Vagina (tissue), 2 donors: ENCODE data around the gene PCDHGA3.

Experiments
- POLR2AphosphoS5 ChIP-seq, 2 donors: sonication (generic); formaldehyde crosslinking; IDR thresholded peaks; one replicate each; pipeline ENCODE4 v1.9.0; 2017; ENCODE audit warnings: antibody characterized with exemption in 2 of 2, mild to moderate bottlenecking in 2 of 2, low read depth in 1 of 2; ENCODE audit not compliant: insufficient read depth in 1 of 2
- TF ChIP-seq, protein P1 (sequence below), 3 experiments: fragments of 450-650 bp in 2 of 3; fragments of 200-600 bp in 1 of 3; sonication (generic) in 1 of 3; IDR thresholded peaks; one replicate each; pipeline ENCODE4 v1.5.1; 2017 to 2019; ENCODE audit warnings: antibody characterized with exemption in 3 of 3, mild to moderate bottlenecking in 2 of 3, moderate library complexity in 2 of 3

GRCh38 chr5:141356133-141356532, 12.5 kb downstream of the PCDHGA3 start:
- TF ChIP-seq, protein P1, sequence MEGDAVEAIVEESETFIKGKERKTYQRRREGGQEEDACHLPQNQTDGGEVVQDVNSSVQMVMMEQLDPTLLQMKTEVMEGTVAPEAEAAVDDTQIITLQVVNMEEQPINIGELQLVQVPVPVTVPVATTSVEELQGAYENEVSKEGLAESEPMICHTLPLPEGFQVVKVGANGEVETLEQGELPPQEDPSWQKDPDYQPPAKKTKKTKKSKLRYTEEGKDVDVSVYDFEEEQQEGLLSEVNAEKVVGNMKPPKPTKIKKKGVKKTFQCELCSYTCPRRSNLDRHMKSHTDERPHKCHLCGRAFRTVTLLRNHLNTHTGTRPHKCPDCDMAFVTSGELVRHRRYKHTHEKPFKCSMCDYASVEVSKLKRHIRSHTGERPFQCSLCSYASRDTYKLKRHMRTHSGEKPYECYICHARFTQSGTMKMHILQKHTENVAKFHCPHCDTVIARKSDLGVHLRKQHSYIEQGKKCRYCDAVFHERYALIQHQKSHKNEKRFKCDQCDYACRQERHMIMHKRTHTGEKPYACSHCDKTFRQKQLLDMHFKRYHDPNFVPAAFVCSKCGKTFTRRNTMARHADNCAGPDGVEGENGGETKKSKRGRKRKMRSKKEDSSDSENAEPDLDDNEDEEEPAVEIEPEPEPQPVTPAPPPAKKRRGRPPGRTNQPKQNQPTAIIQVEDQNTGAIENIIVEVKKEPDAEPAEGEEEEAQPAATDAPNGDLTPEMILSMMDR (IDR thresholded peaks at IDR 0.05): no peak
- no peak for TF ChIP-seq POLR2AphosphoS5 (IDR thresholded peaks at IDR 0.05; ENCODE audit: insufficient read depth in 1 of 2, low read depth in 1 of 2)
